T-cell (primary cell): ENCODE results near the gene MAP2K7. TPM values are rescaled to one million over a fixed set of nuclear protein-coding genes. Genes with fewer than 3 reads are reported as not detected.

Experiments used
- ATAC-seq, 4 experiments: fragments of 200-7000 bp in 3 of 4; fragments of 150-1000 bp in 1 of 4; cut with Tn5 transposase; replicated peaks in 1 of 4; 1 replicate in 3 of 4; 2 replicates in 1 of 4; pipeline ENCODE4 v1.10.0; 2021; ENCODE audit warnings: moderate library complexity in 3 of 4, mild to moderate bottlenecking in 2 of 4, moderate number of reproducible peaks in 1 of 4
- CTCF ChIA-PET, 2 donors: fragments of 300-600 bp; sonication (Branson Sonifier 250); formaldehyde crosslinking; loops; one replicate each; lab custom pipeline; 2022; ENCODE audit warnings: antibody characterized with exemption in 2 of 2; lab: Charles Lee
- POLR2A ChIA-PET, 2 donors: fragments of 300-600 bp; sonication (Branson Sonifier 250); formaldehyde crosslinking; loops; one replicate each; lab custom pipeline; 2022; ENCODE audit warnings: antibody characterized with exemption in 2 of 2; lab: Charles Lee
- DNase-seq, 35 experiments: peaks; one replicate each; pipeline versions ENCODE4 v3.0.0 to v3.0.0-alpha.2; 2013 to 2023
- H3K27ac ChIP-seq: one replicate; pipeline ENCODE4 v1.5.1; 2013; ENCODE audit warnings: low read length
- H3K27me3 ChIP-seq, 2 experiments: replicated peaks in 1 of 2; 1 replicate in 1 of 2; 2 replicates in 1 of 2; pipeline versions ENCODE4 v1.6.1 to v1.7.0; 2013; ENCODE audit warnings: low read length in 1 of 2, mixed read lengths in 1 of 2; ENCODE audit not compliant: control insufficient read depth in 2 of 2, insufficient read depth in 2 of 2; ENCODE audit errors: extremely low read depth in 1 of 2
- H3K36me3 ChIP-seq, 2 donors: 1 replicate in 1 of 2; 2 replicates in 1 of 2; pipeline versions ENCODE4 v1.6.1 to v1.7.0; 2013; ENCODE audit warnings: low read length in 1 of 2; ENCODE audit not compliant: control insufficient read depth in 2 of 2, insufficient read depth in 1 of 2; ENCODE audit errors: extremely low read depth in 1 of 2
- H3K4me1 ChIP-seq, 2 experiments: 1 replicate in 1 of 2; 2 replicates in 1 of 2; pipeline versions ENCODE4 v1.6.1 to v1.7.0; 2013; ENCODE audit warnings: low read length in 2 of 2, mixed read lengths in 1 of 2; ENCODE audit not compliant: insufficient read depth in 2 of 2, control insufficient read depth in 1 of 2; ENCODE audit errors: extremely low read depth in 1 of 2
- H3K4me3 ChIP-seq, 2 donors: 1 replicate in 1 of 2; 2 replicates in 1 of 2; pipeline versions ENCODE4 v1.5.1 to v1.7.0; 2013; ENCODE audit warnings: mild to moderate bottlenecking in 2 of 2, low read length in 1 of 2, moderate library complexity in 1 of 2; ENCODE audit not compliant: control insufficient read depth in 1 of 2; ENCODE audit errors: extremely low read depth in 1 of 2
- H3K9me3 ChIP-seq: 2 replicates; pipeline ENCODE4 v1.7.0; 2013
- H3K27ac Mint-ChIP-seq, 2 donors: one replicate each; pipeline ENCODE4 v1.8.0; 2020 to 2021; ENCODE audit warnings: mild to moderate bottlenecking in 2 of 2, mixed read lengths in 2 of 2
- H3K27me3 Mint-ChIP-seq, 2 donors: one replicate each; pipeline ENCODE4 v1.8.0; 2021 to 2022; ENCODE audit warnings: mixed read lengths in 2 of 2
- H3K36me3 Mint-ChIP-seq: one replicate; pipeline ENCODE4 v1.8.0; 2021; ENCODE audit warnings: mixed read lengths
- H3K4me1 Mint-ChIP-seq, 3 donors: one replicate each; pipeline ENCODE4 v1.8.0; 2020 to 2022; ENCODE audit warnings: mixed read lengths in 3 of 3, mild to moderate bottlenecking in 1 of 3
- H3K4me3 Mint-ChIP-seq, 3 donors: one replicate each; pipeline ENCODE4 v1.8.0; 2020 to 2022; ENCODE audit warnings: mild to moderate bottlenecking in 3 of 3, mixed read lengths in 3 of 3, moderate library complexity in 3 of 3
- H3K9me3 Mint-ChIP-seq, 3 donors: one replicate each; pipeline ENCODE4 v1.8.0; 2020 to 2022; ENCODE audit warnings: mixed read lengths in 3 of 3
- WGBS: methylation state at CpG from one replicate; pipeline ENCODE4 v1.1.5; 2013; ENCODE audit warnings: missing lambda C conversion rate; ENCODE audit not compliant: insufficient coverage; 5-methylcytosine and 5-hydroxymethylcytosine counted together
- total RNA-seq, 35 experiments: library from RNA in 6 of 35; stranded (reverse) in 6 of 35; fragments of 120-200 nt in 1 of 35; gene quantifications; one replicate each; pipeline versions ENCODE4 v1.2.1 to v1.2.4 and lab custom pipeline; 2013 to 2026

The MAP2K7 gene
- total RNA-seq (10 to 100 TPM; 68.1 to 93.1 (median 73.5) TPM), total RNA-seq (lab: John Stamatoyannopoulos, UW) (25.7 to 67.7 (median 51.6) reads per million in 29 experiments)
- total RNA-seq (2013): 19.9 TPM

GRCh38 chr19:7903244-7904073 is at the start of gene MAP2K7:
MAP2K7 (plus strand) TSS chr19:7903877; CDS start chr19:7903945, 68 bp downstream.
- peak within 1 kb of the TSS; percentile 87 to 90 for H3K27ac Mint-ChIP-seq
- no peaks in the 10 kb centered on the region for H3K9me3 ChIP-seq
- DNase-seq (peak; percentile 98 to 100 (median 100)), ATAC-seq (peak; percentile 85 to 92 (median 90))
- H3K27me3 Mint-ChIP-seq: no peaks in the 10 kb centered on the region
- peak within 1 kb of the TSS; percentile 83 to 88 (median 87) for H3K4me3 Mint-ChIP-seq
- under 1% methylated on average over 78 of the region's 89 CpGs for WGBS
- peaks cover 6 to 49% of the 10 kb centered on the region in 2 experiments for H3K4me1 ChIP-seq
- H3K4me1 Mint-ChIP-seq: peaks cover 27 to 32% (median 31%) of the 10 kb centered on the region in 3 donors
- H3K36me3 Mint-ChIP-seq: peaks cover 7% of the 10 kb centered on the region
- CTCF ChIA-PET: interaction anchor here (0.6 to 1.3 kb wide), 12 partner anchors 14 to 335 kb away, joined by 3 to 28 read pairs (median 6); partner anchors contain the start of genes PET100 (in 1 of the 2), SNAPC2 (in 1 of the 2), TIMM44 (in 1 of the 2) and TRAPPC5 (in 1 of the 2)
- H3K27me3 ChIP-seq: peaks cover 0 to 11% of the 10 kb centered on the region in 2 experiments
- H3K27ac ChIP-seq: peak within 1 kb of the TSS; percentile 84
- POLR2A ChIA-PET: interaction anchor here (0.5 to 1.5 kb wide), 4 partner anchors 13 to 1014 kb away, joined by 3 to 9 read pairs (median 6); partner anchors contain the start of gene SNAPC2 (in 1 of the 2)
- peaks cover 3 to 15% of the 10 kb centered on the region in 2 donors for H3K36me3 ChIP-seq
- no peaks in the 10 kb centered on the region for H3K9me3 Mint-ChIP-seq
- peak within 1 kb of the TSS; percentile 77 to 82 for H3K4me3 ChIP-seq

- H3K36me3 ChIP-seq: peaks cover 0 to 2% of the 10 kb centered on the region in 2 donors
- DNase-seq (no peak), ATAC-seq (no peak)
- Mint-ChIP-seq H3K4me3 (no peak overlapping the region), H3K4me1 (peaks cover 4 to 6% (median 6%) of the 10 kb centered on the region in 3 donors), H3K27ac (no peak overlapping the region), H3K9me3 (no peaks in the 10 kb centered on the region), H3K27me3 (peaks cover 0 to 4% of the 10 kb centered on the region in 2 donors), H3K36me3 (no peaks in the 10 kb centered on the region)
- H3K9me3 ChIP-seq: no peaks in the 10 kb centered on the region
- peaks cover 0 to 72% of the 10 kb centered on the region in 2 experiments for H3K27me3 ChIP-seq
- WGBS: 93% methylated on average over 8 of the region's 26 CpGs
- ChIA-PET POLR2A (interaction anchor here in 1 of 2 donors (0.6 kb wide), 1 partner anchor 10 kb away, joined by 4 read pairs; no protein-coding TSS in a partner anchor), CTCF (no interaction called here)
- H3K27ac ChIP-seq: no peak overlapping the region
- peaks cover 0 to 14% of the 10 kb centered on the region in 2 experiments for H3K4me1 ChIP-seq
- H3K4me3 ChIP-seq: no peak overlapping the region
Measured at GRCh38 chr19:7855426-7856108, 48.1 kb upstream of the MAP2K7 start.

GRCh38 chr19:7856109-7856591 is 47.5 kb upstream of the MAP2K7 start:
- 88% methylated on average over 5 of the region's 16 CpGs for WGBS

GRCh38 chr19:7856679-7857663 is 46.7 kb upstream of the MAP2K7 start:
- CTCF ChIA-PET: interaction anchor here in 1 of 2 donors (1.7 kb wide), 1 partner anchor 12 kb away, joined by 4 read pairs; no protein-coding TSS in a partner anchor
- H3K27ac ChIP-seq: no peak overlapping the region
- peaks cover 0 to 13% of the 10 kb centered on the region in 2 donors for H3K27me3 Mint-ChIP-seq
- H3K4me1 ChIP-seq: peaks cover 4 to 25% of the 10 kb centered on the region in 2 experiments
- H3K27ac Mint-ChIP-seq: no peak overlapping the region
- no peaks in the 10 kb centered on the region for H3K9me3 ChIP-seq
- H3K4me3 Mint-ChIP-seq: no peak overlapping the region
- no peak overlapping the region for H3K4me3 ChIP-seq
- ATAC-seq: no peak
- POLR2A ChIA-PET: no interaction called here
- H3K27me3 ChIP-seq: peaks cover 0 to 86% of the 10 kb centered on the region in 2 experiments
- peaks cover 6 to 16% (median 9%) of the 10 kb centered on the region in 3 donors for H3K4me1 Mint-ChIP-seq
- H3K36me3 Mint-ChIP-seq: no peaks in the 10 kb centered on the region
- no peak for DNase-seq
- peaks cover 0 to 6% of the 10 kb centered on the region in 2 donors for H3K36me3 ChIP-seq
- no peaks in the 10 kb centered on the region for H3K9me3 Mint-ChIP-seq
- 91% methylated on average over 28 of the region's 38 CpGs for WGBS

More at GRCh38 chr19:7856109-7856591, 47.5 kb upstream of the MAP2K7 start:
- Histone ChIP-seq H3K9me3 (no peaks in the 10 kb centered on the region), H3K27me3 (peaks cover 0 to 77% of the 10 kb centered on the region in 2 experiments), H3K4me1 (peaks cover 0 to 17% of the 10 kb centered on the region in 2 experiments), H3K4me3 (no peak overlapping the region), H3K27ac (no peak overlapping the region), H3K36me3 (peaks cover 0 to 6% of the 10 kb centered on the region in 2 donors)
- no peaks in the 10 kb centered on the region for H3K9me3 Mint-ChIP-seq
- POLR2A ChIA-PET: no interaction called here
- ATAC-seq (no peak), DNase-seq (no peak)
- CTCF ChIA-PET: interaction anchor here in 1 of 2 donors (1.7 kb wide), 1 partner anchor 13 kb away, joined by 4 read pairs; no protein-coding TSS in a partner anchor
- no peaks in the 10 kb centered on the region for H3K36me3 Mint-ChIP-seq
- H3K27me3 Mint-ChIP-seq: peaks cover 0 to 7% of the 10 kb centered on the region in 2 donors
- no peak overlapping the region for H3K4me3 Mint-ChIP-seq
- peaks cover 4 to 9% (median 6%) of the 10 kb centered on the region in 3 donors for H3K4me1 Mint-ChIP-seq
- no peak overlapping the region for H3K27ac Mint-ChIP-seq

DNA sequence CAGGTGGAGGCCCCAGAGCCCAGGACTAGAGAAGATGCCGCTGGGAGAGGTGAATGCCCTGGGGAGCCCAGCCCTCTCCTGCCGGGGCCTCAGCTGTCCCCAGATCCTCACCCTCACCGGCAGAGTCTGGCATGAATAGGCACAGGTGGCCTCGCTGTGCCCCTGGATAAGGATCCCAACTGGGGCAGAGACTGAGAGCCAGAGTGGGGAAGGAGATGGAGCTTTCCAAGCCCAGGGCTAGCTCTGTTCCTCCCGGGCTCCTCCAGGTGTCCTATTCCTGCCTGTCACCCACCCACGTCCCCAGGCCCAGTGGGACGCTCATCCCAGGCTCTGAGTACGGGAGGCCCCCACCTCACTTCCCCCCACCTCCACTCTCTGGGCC is 46.0 kb upstream of the MAP2K7 start:
- WGBS: 74% methylated on average over 5 of the region's 8 CpGs
- H3K27me3 ChIP-seq: peaks cover 0 to 88% of the 10 kb centered on the region in 2 experiments
- ChIA-PET POLR2A (interaction anchor here (0.5 to 0.6 kb wide), 2 partner anchors 201 to 564 kb away, joined by 4 to 7 read pairs; partner anchors contain the start of gene INSR (in 1 of the 2)), CTCF (interaction anchor here in 1 of 2 donors (1.7 kb wide), 1 partner anchor 12 kb away, joined by 4 read pairs; no protein-coding TSS in a partner anchor)
- no peaks in the 10 kb centered on the region for H3K36me3 Mint-ChIP-seq
- no peaks in the 10 kb centered on the region for H3K9me3 ChIP-seq
- DNase-seq (no peak), ATAC-seq (no peak)
- H3K4me3 Mint-ChIP-seq: no peak overlapping the region
- peaks cover 0 to 14% of the 10 kb centered on the region in 2 donors for H3K27me3 Mint-ChIP-seq
- H3K27ac Mint-ChIP-seq: no peak overlapping the region
- peaks cover 6 to 17% (median 9%) of the 10 kb centered on the region in 3 donors for H3K4me1 Mint-ChIP-seq
- H3K36me3 ChIP-seq: peaks cover 0 to 6% of the 10 kb centered on the region in 2 donors
- no peaks in the 10 kb centered on the region for H3K9me3 Mint-ChIP-seq
- no peak overlapping the region for H3K27ac ChIP-seq
- H3K4me1 ChIP-seq: peaks cover 4 to 29% of the 10 kb centered on the region in 2 experiments
- no peak overlapping the region for H3K4me3 ChIP-seq
